Thyroid gland (tissue), 4 donors: ENCODE data around the gene CECR2.

ENCODE experiments used
- CTCF ChIP-seq, 6 experiments: fragments of 200-600 bp in 3 of 6; fragments of 450-650 bp in 3 of 6; sonication (generic) in 3 of 6; IDR thresholded peaks; one replicate each; pipeline ENCODE4 v1.5.1; 2016 to 2019; ENCODE audit warnings: antibody characterized with exemption in 6 of 6, mild to moderate bottlenecking in 2 of 6, inconsistent platforms in 1 of 6, moderate library complexity in 1 of 6
- POLR2A ChIP-seq, 2 donors: fragments of 450-650 bp; IDR thresholded peaks; one replicate each; pipeline ENCODE4 v1.6.1; 2017; ENCODE audit warnings: antibody characterized with exemption in 2 of 2, mild to moderate bottlenecking in 2 of 2, moderate library complexity in 1 of 2

- TF ChIP-seq POLR2A (IDR thresholded peaks at IDR 0.05) (no peak), CTCF (IDR thresholded peaks at IDR 0.05) (no peak)
Measured at GRCh38 chr22:17563936-17564391, 194.7 kb downstream of the CECR2 start.
